VCaP (cell line): ENCODE data around the gene ATXN7L1.
"Not testable (repeated sequence)": the region's sequence is repeated elsewhere in the genome, so short reads cannot be mapped to it uniquely, and the experiment has no call there.

Experiments used
- H3K27ac ChIP-seq: fragments of 450-650 bp; 2 replicates; pipeline ENCODE4 v1.5.1; 2017
- CTCF ChIP-seq: fragments of 450-650 bp; conservative IDR thresholded peaks from 2 replicates; pipeline ENCODE4 v1.5.1; 2017; ENCODE audit warnings: mild to moderate bottlenecking, moderate library complexity

The ATXN7L1 gene

GRCh38 chr7:105719919-105720318, 156.5 kb downstream of the ATXN7L1 start:
- TF ChIP-seq CTCF: no peak
- H3K27ac ChIP-seq: no peak overlapping the region

GRCh38 chr7:105719395-105719794, 157.0 kb downstream of the ATXN7L1 start:
- no peak for TF ChIP-seq CTCF
- no peak overlapping the region for H3K27ac ChIP-seq

GRCh38 chr7:105718511-105718925, 157.9 kb downstream of the ATXN7L1 start:
- H3K27ac ChIP-seq: no peak overlapping the region
- no peak for TF ChIP-seq CTCF

GRCh38 chr7:105715528-105715927, 160.9 kb downstream of the ATXN7L1 start:
- TF ChIP-seq CTCF: no peak

GRCh38 chr7:105713488-105714465, 162.6 kb downstream of the ATXN7L1 start:
- no peak overlapping the region for H3K27ac ChIP-seq
- no peak for TF ChIP-seq CTCF

More at GRCh38 chr7:105715528-105715927, 160.9 kb downstream of the ATXN7L1 start:
- no peak overlapping the region for H3K27ac ChIP-seq

GRCh38 chr7:105712877-105713276, 163.5 kb downstream of the ATXN7L1 start:
- H3K27ac ChIP-seq: no peak overlapping the region
- TF ChIP-seq CTCF: no peak

GRCh38 chr7:105711726-105712402, 164.5 kb downstream of the ATXN7L1 start:
- no peak overlapping the region for H3K27ac ChIP-seq
- no peak for TF ChIP-seq CTCF

GRCh38 chr7:105710720-105711119, 165.7 kb downstream of the ATXN7L1 start:
- not testable (repeated sequence) for H3K27ac ChIP-seq
